ENCODE data around the gene MAN1C1. TPM values are rescaled to one million over a fixed set of nuclear protein-coding genes. Genes with fewer than 3 reads are reported as not detected.

MAN1C1 gene
- total RNA-seq, 2 experiments from 2014 or later = 22.3 to 24.1 TPM

- ChIA-PET CTCF (interaction anchor here (1.1 to 1.2 kb wide), 2 partner anchors 17 to 113 kb away, joined by 3 read pairs; no protein-coding TSS in a partner anchor), POLR2A (interaction anchor here (1.5 kb wide), 1 partner anchor 19 kb away, joined by 4 read pairs; no protein-coding TSS in a partner anchor)
- Mint-ChIP-seq H3K4me1 (no peaks in the 10 kb centered on the region), H3K36me3 (ENCODE audit: low read depth) (peaks cover 9% of the 10 kb centered on the region), H3K9me3 (no peaks in the 10 kb centered on the region), H3K4me3 (no peak overlapping the region), H3K27ac (no peak overlapping the region), H3K27me3 (peaks cover 54% of the 10 kb centered on the region)
- no peak for DNase-seq
These were observed 68.7 kb downstream of the MAN1C1 start for GRCh38 chr1:25685211-25685750.

GRCh38 chr1:25685938-25686665 lies 69.5 kb downstream of the MAN1C1 start:
- ChIA-PET CTCF (interaction anchor here (1.2 kb wide), 1 partner anchor 18 kb away, joined by 3 read pairs; no protein-coding TSS in a partner anchor), POLR2A (interaction anchor here (1.0 to 1.5 kb wide), 2 partner anchors 9 to 18 kb away, joined by 4 read pairs; no protein-coding TSS in a partner anchor)
- no peaks in the 10 kb centered on the region for H3K4me1 Mint-ChIP-seq
- no peaks in the 10 kb centered on the region for H3K9me3 Mint-ChIP-seq
- no peak for DNase-seq
- peaks cover 49% of the 10 kb centered on the region for H3K27me3 Mint-ChIP-seq
- H3K27ac Mint-ChIP-seq = no peak overlapping the region
- no peak overlapping the region for H3K4me3 Mint-ChIP-seq
- H3K36me3 Mint-ChIP-seq (ENCODE audit: low read depth) = peaks cover 5% of the 10 kb centered on the region

DNA sequence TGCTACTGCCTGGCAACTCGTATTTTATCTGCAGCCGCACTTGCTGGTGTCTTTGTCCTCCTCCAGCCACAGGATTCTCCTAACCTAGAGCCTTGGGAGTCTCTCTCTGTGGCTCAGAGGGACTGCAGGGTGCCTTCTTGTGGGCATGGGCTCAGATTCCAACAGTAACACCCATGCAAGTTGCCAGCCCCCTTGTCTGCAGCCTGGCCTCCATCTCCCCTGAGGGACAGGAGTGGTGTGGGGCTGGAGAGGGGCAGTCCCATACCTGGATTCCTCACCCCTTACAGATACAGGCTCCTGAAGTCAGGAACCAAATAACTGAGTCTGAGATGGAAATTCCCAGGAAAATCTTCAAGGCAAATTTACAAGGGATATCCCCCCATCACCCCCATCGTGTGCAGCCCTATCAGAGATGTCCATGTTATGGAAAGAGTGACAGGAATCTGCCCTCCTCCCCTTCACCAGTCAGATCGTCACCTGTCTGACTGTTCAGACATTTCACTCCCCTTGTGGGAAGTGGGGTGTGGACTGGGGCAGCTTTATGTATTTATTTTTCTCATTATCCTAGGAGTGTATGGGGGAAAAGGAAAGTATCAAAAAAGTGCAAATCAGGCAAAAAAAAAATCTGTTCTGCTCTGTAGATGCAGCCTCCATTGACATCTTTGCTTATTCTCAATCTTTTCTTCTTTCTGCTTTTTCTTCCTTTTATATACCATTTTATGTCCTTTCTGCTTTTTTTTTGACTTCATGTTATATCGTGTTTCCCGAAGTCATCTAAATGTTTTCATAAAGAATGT lies 70.8 kb downstream of the MAN1C1 start:
- Mint-ChIP-seq H3K27me3 (peaks cover 38% of the 10 kb centered on the region), H3K4me3 (no peak overlapping the region), H3K4me1 (no peaks in the 10 kb centered on the region), H3K36me3 (ENCODE audit: low read depth) (peaks cover 5% of the 10 kb centered on the region), H3K9me3 (no peaks in the 10 kb centered on the region), H3K27ac (no peak overlapping the region)
- ChIA-PET POLR2A (no interaction called here), CTCF (interaction anchor here (0.6 kb wide), 1 partner anchor 21 kb away, joined by 3 read pairs; no protein-coding TSS in a partner anchor)
- DNase-seq = no peak

GRCh38 chr1:25688390-25689119 lies 72.0 kb downstream of the MAN1C1 start:
- Mint-ChIP-seq H3K4me3 (no peak overlapping the region), H3K27ac (no peak overlapping the region), H3K4me1 (no peaks in the 10 kb centered on the region), H3K36me3 (ENCODE audit: low read depth) (peaks cover 5% of the 10 kb centered on the region), H3K9me3 (no peaks in the 10 kb centered on the region), H3K27me3 (peaks cover 35% of the 10 kb centered on the region)
- ChIA-PET CTCF (no interaction called here), POLR2A (no interaction called here)
- no peak for DNase-seq

DNA sequence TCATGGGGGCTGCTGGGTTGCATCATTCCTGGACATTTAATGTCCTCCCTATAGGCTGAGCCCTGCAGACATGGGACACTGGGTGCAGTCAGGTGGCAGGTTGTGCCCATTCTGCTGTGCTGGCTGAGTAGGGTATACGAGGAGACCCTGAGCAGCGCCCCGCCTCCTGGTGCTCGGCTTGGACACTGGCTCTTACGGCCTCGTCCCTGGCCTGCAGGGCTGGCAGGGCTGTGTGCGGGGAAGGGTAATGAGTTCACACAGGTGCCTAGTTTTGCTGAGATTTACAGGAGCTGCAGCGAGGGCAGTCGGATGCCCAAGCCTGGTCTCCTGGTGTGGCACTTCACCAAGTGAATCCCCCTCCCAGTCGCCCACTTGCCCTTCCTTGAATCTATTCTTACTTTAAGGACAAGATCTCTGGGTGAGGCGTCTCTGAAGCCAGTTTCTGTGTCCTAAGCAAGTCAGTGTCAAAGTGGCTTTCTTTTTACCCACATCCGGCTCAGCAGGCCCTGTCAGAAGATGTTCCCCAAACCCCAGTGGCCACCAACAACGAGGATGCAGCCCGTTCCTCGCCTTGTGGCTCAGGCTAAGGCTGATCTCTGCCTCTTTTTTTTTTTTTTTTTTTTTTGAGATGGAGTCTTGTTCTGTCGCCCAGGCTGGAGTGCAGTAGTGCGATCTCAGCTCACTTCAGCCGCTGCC lies 73.2 kb downstream of the MAN1C1 start:
- Mint-ChIP-seq H3K27ac (no peak overlapping the region), H3K36me3 (ENCODE audit: low read depth) (peaks cover 5% of the 10 kb centered on the region), H3K27me3 (peaks cover 35% of the 10 kb centered on the region), H3K4me1 (no peaks in the 10 kb centered on the region), H3K4me3 (no peak overlapping the region), H3K9me3 (no peaks in the 10 kb centered on the region)
- CTCF ChIA-PET = interaction anchor here (1.0 to 1.5 kb wide), 3 partner anchors 14 to 58 kb away, joined by 3 to 4 read pairs (median 3); no protein-coding TSS in a partner anchor
- POLR2A ChIA-PET = no interaction called here
- no peak for DNase-seq

DNA sequence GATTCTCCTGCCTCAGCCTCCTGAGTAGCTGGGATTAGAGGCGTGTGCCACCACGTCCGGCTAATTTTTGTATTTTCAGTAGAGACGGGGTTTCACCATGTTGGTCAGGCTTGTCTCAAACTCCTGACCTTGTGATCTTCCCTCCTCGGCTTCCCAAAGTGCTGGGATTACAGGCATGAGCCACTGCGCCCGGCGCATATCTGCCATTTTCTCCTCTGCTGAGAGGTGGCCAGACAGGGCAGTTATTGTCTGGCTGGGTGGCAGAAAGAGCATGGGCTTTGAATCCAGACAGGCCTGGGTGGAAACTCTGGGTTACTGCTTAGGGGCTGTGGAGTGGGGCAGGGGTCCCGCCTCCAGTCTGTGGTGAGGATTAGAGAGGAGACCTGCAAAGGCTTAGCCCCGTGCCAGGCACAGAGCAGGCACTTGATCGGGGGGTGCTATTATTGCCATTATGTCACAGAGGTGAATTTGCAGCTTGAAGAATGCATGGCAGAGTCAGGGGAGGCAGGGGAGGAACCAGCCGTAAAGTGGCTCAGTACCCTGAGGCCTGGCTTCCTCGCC lies 73.9 kb downstream of the MAN1C1 start:
- no peaks in the 10 kb centered on the region for H3K9me3 Mint-ChIP-seq
- no peak overlapping the region for H3K27ac Mint-ChIP-seq
- peaks cover 5% of the 10 kb centered on the region for H3K36me3 Mint-ChIP-seq (ENCODE audit: low read depth)
- peaks cover 6% of the 10 kb centered on the region for H3K4me1 Mint-ChIP-seq
- ChIA-PET POLR2A (no interaction called here), CTCF (interaction anchor here (1.0 to 1.5 kb wide), 3 partner anchors 15 to 58 kb away, joined by 3 to 4 read pairs (median 3); no protein-coding TSS in a partner anchor)
- no peak overlapping the region for H3K4me3 Mint-ChIP-seq
- DNase-seq = no peak
- peaks cover 29% of the 10 kb centered on the region for H3K27me3 Mint-ChIP-seq

- peaks cover 13% of the 10 kb centered on the region for H3K4me1 Mint-ChIP-seq
- CTCF ChIA-PET = interaction anchor here (0.5 to 1.0 kb wide), 2 partner anchors 14 to 59 kb away, joined by 3 to 4 read pairs; no protein-coding TSS in a partner anchor
These were observed 74.6 kb downstream of the MAN1C1 start for GRCh38 chr1:25691211-25691610.

DNA sequence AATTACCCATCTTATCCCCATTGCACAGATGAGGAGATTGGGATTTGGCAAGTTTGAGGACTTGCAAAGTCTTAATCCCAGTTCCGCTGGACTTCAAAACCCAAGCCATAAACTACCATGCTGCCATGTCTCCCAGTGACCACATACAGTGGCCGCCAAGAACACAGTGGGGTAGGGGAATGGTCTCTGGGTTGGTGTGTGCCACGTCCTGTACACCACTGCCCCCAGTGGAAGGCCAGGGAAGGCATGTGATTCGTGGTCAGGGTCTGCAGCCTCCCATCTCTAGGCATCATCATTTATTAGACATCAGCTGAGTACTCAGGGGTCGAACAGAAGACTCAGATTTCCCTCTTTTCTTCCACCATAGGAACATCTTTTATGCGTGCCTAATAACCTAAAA lies 76.0 kb downstream of the MAN1C1 start:
- Mint-ChIP-seq H3K4me1 (peaks cover 18% of the 10 kb centered on the region), H3K4me3 (no peak overlapping the region), H3K36me3 (ENCODE audit: low read depth) (peaks cover 2% of the 10 kb centered on the region), H3K9me3 (no peaks in the 10 kb centered on the region), H3K27me3 (peaks cover 21% of the 10 kb centered on the region), H3K27ac (no peak overlapping the region)
- ChIA-PET CTCF (interaction anchor here (0.9 to 2.0 kb wide), 4 partner anchors 16 to 84 kb away, joined by 3 to 7 read pairs (median 5); no protein-coding TSS in a partner anchor), POLR2A (no interaction called here)
- no peak for DNase-seq

More at GRCh38 chr1:25691211-25691610, 74.6 kb downstream of the MAN1C1 start:
- no peak for DNase-seq
- Mint-ChIP-seq H3K27me3 (peaks cover 25% of the 10 kb centered on the region), H3K36me3 (ENCODE audit: low read depth) (peaks cover 7% of the 10 kb centered on the region), H3K4me3 (no peak overlapping the region), H3K9me3 (no peaks in the 10 kb centered on the region), H3K27ac (no peak overlapping the region)
- POLR2A ChIA-PET = no interaction called here

GRCh38 chr1:25694167-25695007 lies 77.8 kb downstream of the MAN1C1 start:
- no peak overlapping the region for H3K27ac Mint-ChIP-seq
- DNase-seq = no peak
- no peaks in the 10 kb centered on the region for H3K9me3 Mint-ChIP-seq
- POLR2A ChIA-PET = interaction anchor here (1.0 kb wide), 1 partner anchor 127 kb away, joined by 3 read pairs; no protein-coding TSS in a partner anchor
- peaks cover 2% of the 10 kb centered on the region for H3K36me3 Mint-ChIP-seq (ENCODE audit: low read depth)
- CTCF ChIA-PET = interaction anchor here (0.5 to 2.0 kb wide), 2 partner anchors 81 to 181 kb away, joined by 3 to 6 read pairs; no protein-coding TSS in a partner anchor
- H3K4me3 Mint-ChIP-seq = no peak overlapping the region
- H3K27me3 Mint-ChIP-seq = peaks cover 12% of the 10 kb centered on the region
- H3K4me1 Mint-ChIP-seq = peaks cover 24% of the 10 kb centered on the region

- peaks cover 24% of the 10 kb centered on the region for H3K4me1 Mint-ChIP-seq
- DNase-seq = no peak
- ChIA-PET POLR2A (interaction anchor here (1.0 kb wide), 1 partner anchor 128 kb away, joined by 3 read pairs; no protein-coding TSS in a partner anchor), CTCF (interaction anchor here (0.5 kb wide), 1 partner anchor 182 kb away, joined by 3 read pairs; no protein-coding TSS in a partner anchor)
- H3K36me3 Mint-ChIP-seq (ENCODE audit: low read depth) = peaks cover 2% of the 10 kb centered on the region
- H3K27me3 Mint-ChIP-seq = peaks cover 12% of the 10 kb centered on the region
- H3K4me3 Mint-ChIP-seq = no peak overlapping the region
- H3K9me3 Mint-ChIP-seq = no peaks in the 10 kb centered on the region
- no peak overlapping the region for H3K27ac Mint-ChIP-seq
These were observed 78.6 kb downstream of the MAN1C1 start for GRCh38 chr1:25695090-25695770.

Measured in activated CD4-positive, alpha-beta memory T cell treated with anti-CD3 and anti-CD28 coated beads, Interleukin-2, amount 10 ng/mL, durations not matched to agents 7 days and 5 days (primary cell).